Endothelial cell (in vitro differentiated cells): Measurements from ENCODE around the gene MRFAP1. TPM values are rescaled to one million over a fixed set of nuclear protein-coding genes. Genes with fewer than 3 reads are reported as not detected.
"Not testable (repeated sequence)": the region's sequence is repeated elsewhere in the genome, so short reads cannot be mapped to it uniquely, and the experiment has no call there.

Experiments used
- DNase-seq: peaks from one replicate; pipeline ENCODE4 v3.0.0; 2021; ENCODE audit warnings: low spot score
- H3K27ac Mint-ChIP-seq: one replicate; pipeline ENCODE4 v1.8.0; 2021; ENCODE audit warnings: mixed read lengths, inconsistent platforms; ENCODE audit not compliant: unreplicated experiment
- H3K27me3 Mint-ChIP-seq: one replicate; pipeline ENCODE4 v1.8.0; 2021; ENCODE audit warnings: mild to moderate bottlenecking, moderate library complexity, mixed read lengths, inconsistent platforms; ENCODE audit not compliant: unreplicated experiment
- H3K36me3 Mint-ChIP-seq: one replicate; pipeline ENCODE4 v1.8.0; 2021; ENCODE audit warnings: mild to moderate bottlenecking, low read depth, mixed read lengths, inconsistent platforms; ENCODE audit not compliant: unreplicated experiment
- H3K4me1 Mint-ChIP-seq: one replicate; pipeline ENCODE4 v1.8.0; 2021; ENCODE audit warnings: mild to moderate bottlenecking, mixed read lengths, inconsistent platforms; ENCODE audit not compliant: unreplicated experiment
- H3K4me3 Mint-ChIP-seq: one replicate; pipeline ENCODE4 v1.8.0; 2021; ENCODE audit warnings: mild to moderate bottlenecking, mixed read lengths, inconsistent platforms; ENCODE audit not compliant: unreplicated experiment
- H3K9me3 Mint-ChIP-seq: one replicate; pipeline ENCODE4 v1.8.0; 2021; ENCODE audit warnings: mixed read lengths, inconsistent platforms; ENCODE audit not compliant: unreplicated experiment
- CTCF ChIP-seq: fragments of 200-600 bp; sonication (generic); IDR thresholded peaks from one replicate; pipeline ENCODE4 v1.5.0; 2021; ENCODE audit warnings: antibody characterized with exemption; ENCODE audit not compliant: unreplicated experiment
- total RNA-seq: library from RNA; stranded (reverse); fragmentation: NEBNext Ultra II Directional; extraction: Animal tissue kit (Norgen Biotek cat#: 25700); gene quantifications from one replicate; pipeline ENCODE4 v1.2.1, GENCODE V29; 2021; ENCODE audit not compliant: unreplicated experiment

MRFAP1 gene
- total RNA-seq, 1 donor from 2014 or later: 226 TPM

GRCh38 chr4:6622744-6623143, 17.7 kb upstream of the MRFAP1 start:
- DNase-seq: no peak
- peaks cover 3% of the 10 kb centered on the region for H3K36me3 Mint-ChIP-seq
- peaks cover 2% of the 10 kb centered on the region for H3K27me3 Mint-ChIP-seq
- no peak for TF ChIP-seq CTCF
- H3K27ac Mint-ChIP-seq: no peak overlapping the region
- H3K4me3 Mint-ChIP-seq: no peak overlapping the region
- no peaks in the 10 kb centered on the region for H3K9me3 Mint-ChIP-seq
- H3K4me1 Mint-ChIP-seq: no peaks in the 10 kb centered on the region

GRCh38 chr4:6625256-6625655, 15.2 kb upstream of the MRFAP1 start:
- no peak overlapping the region for H3K27ac Mint-ChIP-seq
- no peaks in the 10 kb centered on the region for H3K9me3 Mint-ChIP-seq
- H3K4me3 Mint-ChIP-seq: no peak overlapping the region
- no peak for TF ChIP-seq CTCF
- no peaks in the 10 kb centered on the region for H3K36me3 Mint-ChIP-seq
- H3K4me1 Mint-ChIP-seq: peaks cover 3% of the 10 kb centered on the region
- no peak for DNase-seq
- peaks cover under 1% of the 10 kb centered on the region for H3K27me3 Mint-ChIP-seq

GRCh38 chr4:6626066-6626465, 14.4 kb upstream of the MRFAP1 start:
- no peak overlapping the region for H3K4me3 Mint-ChIP-seq
- peaks cover 3% of the 10 kb centered on the region for H3K4me1 Mint-ChIP-seq
- H3K9me3 Mint-ChIP-seq: no peaks in the 10 kb centered on the region
- no peak for DNase-seq
- no peak overlapping the region for H3K27ac Mint-ChIP-seq
- H3K36me3 Mint-ChIP-seq: no peaks in the 10 kb centered on the region
- no peak for TF ChIP-seq CTCF
- no peaks in the 10 kb centered on the region for H3K27me3 Mint-ChIP-seq

- no peaks in the 10 kb centered on the region for H3K36me3 Mint-ChIP-seq
- no peak for TF ChIP-seq CTCF
- H3K9me3 Mint-ChIP-seq: no peaks in the 10 kb centered on the region
- no peak for DNase-seq
- no peak overlapping the region for H3K27ac Mint-ChIP-seq
- H3K4me3 Mint-ChIP-seq: no peak overlapping the region
- peaks cover 3% of the 10 kb centered on the region for H3K4me1 Mint-ChIP-seq
- no peaks in the 10 kb centered on the region for H3K27me3 Mint-ChIP-seq
Measured at GRCh38 chr4:6627832-6628231, 12.7 kb upstream of the MRFAP1 start.

- H3K4me3 Mint-ChIP-seq, H3K27me3 Mint-ChIP-seq, H3K9me3 Mint-ChIP-seq, DNase-seq, H3K4me1 Mint-ChIP-seq, H3K27ac Mint-ChIP-seq, H3K36me3 Mint-ChIP-seq: not testable (repeated sequence)
Measured at GRCh38 chr4:6628484-6628883, 12.0 kb upstream of the MRFAP1 start.

GRCh38 chr4:6632125-6632524, 8.4 kb upstream of the MRFAP1 start:
- Mint-ChIP-seq H3K4me1 (peaks cover 3% of the 10 kb centered on the region), H3K9me3 (no peaks in the 10 kb centered on the region), H3K4me3 (no peak overlapping the region), H3K27ac (no peak overlapping the region), H3K27me3 (no peaks in the 10 kb centered on the region), H3K36me3 (no peaks in the 10 kb centered on the region)
- no peak for TF ChIP-seq CTCF
- no peak for DNase-seq
